Measurements from ENCODE around the gene LRRC8C. TPM values are rescaled to one million over a fixed set of nuclear protein-coding genes. Genes with fewer than 3 reads are reported as not detected.

The LRRC8C gene
- total RNA-seq, 1 donor from 2014 or later = 5.5 TPM

- H3K27ac Mint-ChIP-seq = no peak overlapping the region
- Histone ChIP-seq H3K4me3 (no peak overlapping the region), H3K79me2 (ENCODE audit: low read depth) (no peaks in the 10 kb centered on the region), H4K20me1 (ENCODE audit: low read depth) (no peaks in the 10 kb centered on the region), H3K27ac (no peak overlapping the region), H3K9ac (no peak overlapping the region), H2AFZ (replicated peaks) (no peak overlapping the region), H3K9me3 (ENCODE audit: low read depth) (no peaks in the 10 kb centered on the region), H3K4me1 (no peaks in the 10 kb centered on the region), H3K36me3 (no peaks in the 10 kb centered on the region), H3F3A (ENCODE audit: low read depth) (no peaks in the 10 kb centered on the region), H3K27me3 (no peaks in the 10 kb centered on the region), H3K4me2 (no peak overlapping the region)
- H3K27me3 Mint-ChIP-seq (ENCODE audit: insufficient read depth, low read depth) = peaks cover 2% of the 10 kb centered on the region
- H3K9me3 Mint-ChIP-seq = peaks cover 5% of the 10 kb centered on the region
- H3K4me3 Mint-ChIP-seq = no peak overlapping the region
- no peak for DNase-seq (ENCODE audit: low spot score)
- peaks cover 9% of the 10 kb centered on the region for H3K36me3 Mint-ChIP-seq
- peaks cover 7% of the 10 kb centered on the region for H3K4me1 Mint-ChIP-seq
- TF ChIP-seq EZH2phosphoT487 (IDR thresholded peaks at IDR 0.05) (no peak), EZH2 (IDR thresholded peaks at IDR 0.05) (no peak)
- TF ChIP-seq, protein P1, sequence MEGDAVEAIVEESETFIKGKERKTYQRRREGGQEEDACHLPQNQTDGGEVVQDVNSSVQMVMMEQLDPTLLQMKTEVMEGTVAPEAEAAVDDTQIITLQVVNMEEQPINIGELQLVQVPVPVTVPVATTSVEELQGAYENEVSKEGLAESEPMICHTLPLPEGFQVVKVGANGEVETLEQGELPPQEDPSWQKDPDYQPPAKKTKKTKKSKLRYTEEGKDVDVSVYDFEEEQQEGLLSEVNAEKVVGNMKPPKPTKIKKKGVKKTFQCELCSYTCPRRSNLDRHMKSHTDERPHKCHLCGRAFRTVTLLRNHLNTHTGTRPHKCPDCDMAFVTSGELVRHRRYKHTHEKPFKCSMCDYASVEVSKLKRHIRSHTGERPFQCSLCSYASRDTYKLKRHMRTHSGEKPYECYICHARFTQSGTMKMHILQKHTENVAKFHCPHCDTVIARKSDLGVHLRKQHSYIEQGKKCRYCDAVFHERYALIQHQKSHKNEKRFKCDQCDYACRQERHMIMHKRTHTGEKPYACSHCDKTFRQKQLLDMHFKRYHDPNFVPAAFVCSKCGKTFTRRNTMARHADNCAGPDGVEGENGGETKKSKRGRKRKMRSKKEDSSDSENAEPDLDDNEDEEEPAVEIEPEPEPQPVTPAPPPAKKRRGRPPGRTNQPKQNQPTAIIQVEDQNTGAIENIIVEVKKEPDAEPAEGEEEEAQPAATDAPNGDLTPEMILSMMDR (IDR thresholded peaks at IDR 0.05) = no peak
These were observed 52.5 kb downstream of the LRRC8C start for GRCh38 chr1:89685461-89685860.

GRCh38 chr1:89686520-89686919, 53.6 kb downstream of the LRRC8C start:
- no peaks in the 10 kb centered on the region for H3K36me3 ChIP-seq
- no peak overlapping the region for H3K27ac ChIP-seq
- Mint-ChIP-seq H3K4me1 (peaks cover 7% of the 10 kb centered on the region), H3K27me3 (ENCODE audit: insufficient read depth, low read depth) (peaks cover 2% of the 10 kb centered on the region), H3K27ac (no peak overlapping the region), H3K36me3 (peaks cover 5% of the 10 kb centered on the region), H3K4me3 (no peak overlapping the region), H3K9me3 (no peaks in the 10 kb centered on the region)
- no peak overlapping the region for H3K9ac ChIP-seq
- DNase-seq (ENCODE audit: low spot score) = no peak
- no peak overlapping the region for H3K4me2 ChIP-seq
- TF ChIP-seq EZH2 (IDR thresholded peaks at IDR 0.05) = no peak
- no peaks in the 10 kb centered on the region for H3F3A ChIP-seq (ENCODE audit: low read depth)
- no peaks in the 10 kb centered on the region for H3K79me2 ChIP-seq (ENCODE audit: low read depth)
- no peaks in the 10 kb centered on the region for H3K9me3 ChIP-seq (ENCODE audit: low read depth)
- H4K20me1 ChIP-seq (ENCODE audit: low read depth) = no peaks in the 10 kb centered on the region
- no peak overlapping the region for H2AFZ ChIP-seq (replicated peaks)
- H3K27me3 ChIP-seq = no peaks in the 10 kb centered on the region
- no peak overlapping the region for H3K4me3 ChIP-seq
- no peaks in the 10 kb centered on the region for H3K4me1 ChIP-seq

DNA sequence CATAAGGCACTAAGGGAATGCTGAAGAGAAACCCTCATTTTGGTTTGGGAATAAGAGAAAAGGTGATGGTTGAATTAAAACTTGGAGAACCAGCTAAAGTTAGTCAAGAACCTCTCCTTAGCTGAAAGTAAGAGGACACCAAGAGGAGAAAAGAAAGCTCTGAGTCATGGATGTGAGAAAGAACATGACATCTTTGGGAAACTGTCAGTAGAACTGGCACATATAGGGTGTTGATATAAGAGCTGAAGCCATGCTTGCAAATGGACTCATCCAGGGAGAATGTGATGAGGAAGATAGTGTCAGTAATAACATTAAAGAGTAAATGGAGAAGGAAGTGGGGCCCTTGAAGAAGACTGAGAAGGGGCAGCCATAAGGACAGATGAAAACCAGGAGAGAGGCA, 54.3 kb downstream of the LRRC8C start:
- Mint-ChIP-seq H3K27me3 (ENCODE audit: insufficient read depth, low read depth) (peaks cover 2% of the 10 kb centered on the region), H3K27ac (no peak overlapping the region), H3K36me3 (peaks cover 5% of the 10 kb centered on the region), H3K4me1 (peaks cover 8% of the 10 kb centered on the region), H3K4me3 (no peak overlapping the region), H3K9me3 (no peaks in the 10 kb centered on the region)
- Histone ChIP-seq H3K4me2 (no peak overlapping the region), H3K9ac (no peak overlapping the region), H2AFZ (replicated peaks) (no peak overlapping the region), H3K9me3 (ENCODE audit: low read depth) (no peaks in the 10 kb centered on the region), H3K79me2 (ENCODE audit: low read depth) (no peaks in the 10 kb centered on the region), H3K27me3 (no peaks in the 10 kb centered on the region), H3K27ac (no peak overlapping the region), H4K20me1 (ENCODE audit: low read depth) (no peaks in the 10 kb centered on the region), H3K4me1 (no peaks in the 10 kb centered on the region), H3K36me3 (no peaks in the 10 kb centered on the region), H3F3A (ENCODE audit: low read depth) (no peaks in the 10 kb centered on the region), H3K4me3 (no peak overlapping the region)
- DNase-seq (ENCODE audit: low spot score) = no peak
- TF ChIP-seq, protein P1 (IDR thresholded peaks at IDR 0.05) = no peak
- no peak for TF ChIP-seq EZH2phosphoT487 (IDR thresholded peaks at IDR 0.05)
- no peak for TF ChIP-seq EZH2 (IDR thresholded peaks at IDR 0.05)

DNA sequence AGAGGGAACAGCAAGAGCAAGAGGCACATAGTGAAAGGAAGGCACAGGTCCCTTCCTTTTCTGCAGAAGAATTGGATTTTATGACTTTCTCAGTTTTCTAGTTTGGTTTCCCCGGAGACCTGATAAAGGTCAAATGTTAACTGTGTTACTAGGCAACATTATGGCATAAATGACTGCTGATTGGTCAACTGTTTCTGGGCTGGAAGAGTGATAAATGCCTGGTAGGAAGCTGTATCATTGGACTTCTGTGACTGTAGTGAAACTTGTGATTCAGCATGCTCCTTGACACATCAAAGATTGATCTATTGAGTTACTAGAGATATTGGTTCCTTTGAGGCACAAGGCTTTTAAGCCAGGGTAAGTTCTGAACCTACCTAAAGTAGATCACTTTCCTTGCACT, 55.7 kb downstream of the LRRC8C start:
- Histone ChIP-seq H3K9ac (no peak overlapping the region), H3F3A (ENCODE audit: low read depth) (no peaks in the 10 kb centered on the region), H3K79me2 (ENCODE audit: low read depth) (no peaks in the 10 kb centered on the region), H4K20me1 (ENCODE audit: low read depth) (no peaks in the 10 kb centered on the region), H3K27me3 (no peaks in the 10 kb centered on the region), H3K9me3 (ENCODE audit: low read depth) (no peaks in the 10 kb centered on the region), H2AFZ (replicated peaks) (no peak overlapping the region), H3K4me2 (no peak overlapping the region), H3K4me1 (no peaks in the 10 kb centered on the region), H3K4me3 (no peak overlapping the region), H3K36me3 (no peaks in the 10 kb centered on the region), H3K27ac (no peak overlapping the region)
- Mint-ChIP-seq H3K36me3 (peaks cover 5% of the 10 kb centered on the region), H3K4me3 (no peak overlapping the region), H3K9me3 (no peaks in the 10 kb centered on the region), H3K27me3 (ENCODE audit: insufficient read depth, low read depth) (peaks cover 2% of the 10 kb centered on the region), H3K27ac (no peak overlapping the region), H3K4me1 (peaks cover 15% of the 10 kb centered on the region)
- no peak for DNase-seq (ENCODE audit: low spot score)
- no peak for TF ChIP-seq EZH2 (IDR thresholded peaks at IDR 0.05)
